ENCODE measurements around the gene ACOT2.
A peak's percentile ranks its signal among the peaks of the same experiment; 100 is the strongest.
"Not testable (repeated sequence)": the region's sequence is repeated elsewhere in the genome, so short reads cannot be mapped to it uniquely, and the experiment has no call there.

The ACOT2 gene, protein sequence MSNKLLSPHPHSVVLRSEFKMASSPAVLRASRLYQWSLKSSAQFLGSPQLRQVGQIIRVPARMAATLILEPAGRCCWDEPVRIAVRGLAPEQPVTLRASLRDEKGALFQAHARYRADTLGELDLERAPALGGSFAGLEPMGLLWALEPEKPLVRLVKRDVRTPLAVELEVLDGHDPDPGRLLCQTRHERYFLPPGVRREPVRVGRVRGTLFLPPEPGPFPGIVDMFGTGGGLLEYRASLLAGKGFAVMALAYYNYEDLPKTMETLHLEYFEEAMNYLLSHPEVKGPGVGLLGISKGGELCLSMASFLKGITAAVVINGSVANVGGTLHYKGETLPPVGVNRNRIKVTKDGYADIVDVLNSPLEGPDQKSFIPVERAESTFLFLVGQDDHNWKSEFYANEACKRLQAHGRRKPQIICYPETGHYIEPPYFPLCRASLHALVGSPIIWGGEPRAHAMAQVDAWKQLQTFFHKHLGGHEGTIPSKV

DNA sequence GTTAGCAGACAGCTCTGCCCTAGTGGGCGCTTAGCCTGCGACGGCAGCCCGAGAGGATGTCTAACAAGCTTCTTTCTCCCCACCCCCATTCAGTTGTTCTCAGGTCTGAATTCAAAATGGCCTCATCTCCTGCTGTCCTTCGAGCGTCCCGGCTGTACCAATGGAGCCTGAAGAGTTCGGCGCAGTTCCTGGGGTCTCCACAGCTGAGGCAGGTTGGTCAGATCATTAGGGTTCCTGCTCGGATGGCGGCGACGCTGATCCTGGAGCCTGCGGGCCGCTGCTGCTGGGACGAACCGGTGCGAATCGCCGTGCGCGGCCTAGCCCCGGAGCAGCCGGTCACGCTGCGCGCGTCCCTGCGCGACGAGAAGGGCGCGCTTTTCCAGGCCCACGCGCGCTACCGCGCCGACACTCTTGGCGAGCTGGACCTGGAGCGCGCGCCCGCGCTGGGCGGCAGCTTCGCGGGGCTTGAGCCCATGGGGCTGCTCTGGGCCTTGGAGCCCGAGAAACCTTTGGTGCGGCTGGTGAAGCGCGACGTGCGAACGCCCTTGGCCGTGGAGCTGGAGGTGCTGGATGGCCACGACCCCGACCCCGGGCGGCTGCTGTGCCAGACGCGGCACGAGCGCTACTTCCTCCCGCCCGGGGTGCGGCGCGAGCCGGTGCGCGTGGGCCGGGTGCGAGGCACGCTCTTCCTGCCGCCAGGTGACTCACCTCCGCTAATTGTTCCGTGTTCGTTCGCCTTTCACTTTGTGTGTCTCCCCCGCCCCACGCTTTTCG lies at the start of gene ACOT2:
Gene ACOT2, plus strand, starts transcription at position 29 of the 774 bp plus-strand sequence. Its CDS starts 28 bp downstream, at position 57.
- DNase-seq: peak in 51 of 58 donors; percentile 25 to 87 (median 64)

DNA sequence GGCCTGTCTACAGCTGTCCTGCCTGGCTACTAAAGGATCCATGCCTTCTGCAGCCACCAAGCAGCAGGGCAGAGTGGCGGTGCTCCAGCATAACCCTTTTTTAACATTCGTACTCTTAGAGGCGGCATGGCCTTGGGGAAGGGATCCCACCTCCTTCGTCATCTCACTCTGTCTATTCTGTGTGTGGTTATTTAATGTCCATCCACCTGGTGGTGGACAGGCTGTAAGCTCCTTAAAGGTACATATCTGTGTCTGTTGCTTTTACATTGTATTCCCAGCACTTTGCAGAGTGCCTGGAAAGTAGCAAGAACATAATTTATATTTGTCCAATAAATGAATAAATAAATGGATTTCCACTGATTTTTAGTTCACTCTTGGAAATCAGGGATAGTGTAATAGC lies 47.8 kb upstream of the ACOT2 start:
- no peak for DNase-seq

DNA sequence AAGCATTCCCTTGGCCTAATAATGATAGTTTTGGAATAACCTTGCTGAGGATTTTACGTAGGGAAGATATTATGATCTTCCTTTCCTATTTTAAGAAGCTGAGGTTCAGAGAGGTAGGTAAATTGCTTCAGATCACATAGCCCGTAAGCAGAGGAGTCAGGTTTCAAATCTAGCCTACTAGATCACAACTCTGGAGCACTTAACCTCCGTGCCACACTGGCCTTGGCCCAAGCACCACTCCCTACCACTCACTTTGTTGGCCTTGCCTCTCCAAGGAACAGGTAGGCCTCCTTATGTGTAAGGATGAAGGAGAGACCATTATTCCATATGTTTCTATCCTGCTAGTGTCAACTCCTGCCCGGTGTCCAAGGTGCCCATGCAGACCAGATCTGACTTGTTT lies 44.5 kb upstream of the ACOT2 start:
- no peak for DNase-seq

DNA sequence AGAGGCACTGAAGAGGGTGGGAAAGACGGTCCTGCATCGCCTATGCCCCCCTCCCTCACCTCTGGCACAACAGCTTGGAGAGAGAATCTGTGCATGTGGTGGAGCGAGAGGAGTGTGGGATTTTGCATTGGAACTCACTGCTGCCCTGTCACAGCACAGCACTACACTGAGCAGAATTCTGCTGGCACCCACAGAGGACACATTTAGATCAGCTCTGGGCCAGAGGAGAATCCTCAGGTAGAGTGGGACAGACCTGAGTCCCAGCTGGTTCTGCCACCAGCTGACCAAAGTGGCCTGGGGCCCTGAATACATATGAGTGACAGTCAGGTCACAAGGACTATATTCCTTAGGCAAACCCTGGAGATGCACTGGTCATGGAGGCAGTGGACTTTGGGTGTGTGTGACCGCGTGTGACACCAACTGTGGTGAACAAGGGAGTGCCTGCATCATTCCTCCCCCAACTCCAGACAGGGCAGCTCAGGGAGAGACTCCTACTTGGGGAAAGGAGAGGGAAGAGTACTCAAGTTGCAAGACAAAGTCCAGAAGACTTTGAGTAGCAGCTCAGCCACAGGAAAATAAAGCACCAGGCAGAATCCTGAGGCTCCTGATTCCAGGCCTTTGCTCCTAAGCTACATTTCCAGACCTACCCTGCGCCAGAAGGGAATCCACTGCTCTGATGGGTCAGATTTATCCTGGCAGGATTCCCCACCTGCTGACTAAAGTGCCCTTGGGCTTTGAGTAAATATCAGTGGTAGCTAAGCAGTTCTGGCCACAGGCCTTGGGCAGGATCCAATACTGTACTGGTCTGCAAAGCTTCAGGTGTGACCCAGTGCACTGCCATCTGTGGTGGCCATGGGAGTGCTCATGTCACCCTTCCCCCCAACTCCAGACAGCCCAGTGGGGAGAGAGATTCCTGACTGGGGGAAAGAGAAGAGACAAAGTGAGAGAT lies 42.7 kb upstream of the ACOT2 start:
- DNase-seq: no peak

DNA sequence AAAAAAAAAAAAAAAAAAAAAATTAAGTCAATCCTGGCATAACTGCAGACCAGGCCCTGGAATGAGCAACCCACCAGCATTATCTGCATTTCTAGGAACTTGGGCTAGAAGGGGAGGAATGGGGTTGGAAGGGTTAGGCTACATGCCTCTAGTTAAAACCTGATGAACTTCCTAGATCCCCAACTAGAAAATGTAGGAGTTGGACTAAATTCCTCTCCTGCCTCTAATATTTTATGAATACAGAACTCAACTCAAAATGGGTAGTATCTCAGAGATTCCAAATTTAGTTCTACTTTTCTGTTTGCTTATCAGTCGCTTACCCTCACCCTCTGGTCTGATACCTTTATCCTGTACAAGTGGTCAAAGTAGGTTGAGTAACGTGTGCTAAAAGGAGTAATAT lies 39.7 kb upstream of the ACOT2 start:
- not testable (repeated sequence) for DNase-seq

DNA sequence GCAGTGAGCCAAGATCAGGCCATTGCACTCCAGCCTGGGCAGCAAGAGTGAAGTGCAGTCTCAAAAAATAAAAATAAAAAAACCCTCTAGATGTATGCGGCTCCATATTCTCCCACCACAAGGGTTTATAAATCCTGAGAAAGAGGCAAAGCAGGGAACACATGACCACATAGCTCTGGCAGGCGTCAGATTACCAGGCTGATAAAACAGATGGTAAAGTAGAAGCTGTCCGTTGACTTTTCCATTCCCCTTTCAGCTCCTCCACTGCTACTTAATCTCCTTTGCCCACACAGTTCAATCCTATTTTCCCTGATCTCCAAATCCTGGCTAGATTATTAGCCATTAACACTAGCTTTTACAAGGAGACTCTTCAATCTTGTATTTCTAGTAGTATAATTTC lies 37.0 kb upstream of the ACOT2 start:
- DNase-seq: not testable (repeated sequence)

DNA sequence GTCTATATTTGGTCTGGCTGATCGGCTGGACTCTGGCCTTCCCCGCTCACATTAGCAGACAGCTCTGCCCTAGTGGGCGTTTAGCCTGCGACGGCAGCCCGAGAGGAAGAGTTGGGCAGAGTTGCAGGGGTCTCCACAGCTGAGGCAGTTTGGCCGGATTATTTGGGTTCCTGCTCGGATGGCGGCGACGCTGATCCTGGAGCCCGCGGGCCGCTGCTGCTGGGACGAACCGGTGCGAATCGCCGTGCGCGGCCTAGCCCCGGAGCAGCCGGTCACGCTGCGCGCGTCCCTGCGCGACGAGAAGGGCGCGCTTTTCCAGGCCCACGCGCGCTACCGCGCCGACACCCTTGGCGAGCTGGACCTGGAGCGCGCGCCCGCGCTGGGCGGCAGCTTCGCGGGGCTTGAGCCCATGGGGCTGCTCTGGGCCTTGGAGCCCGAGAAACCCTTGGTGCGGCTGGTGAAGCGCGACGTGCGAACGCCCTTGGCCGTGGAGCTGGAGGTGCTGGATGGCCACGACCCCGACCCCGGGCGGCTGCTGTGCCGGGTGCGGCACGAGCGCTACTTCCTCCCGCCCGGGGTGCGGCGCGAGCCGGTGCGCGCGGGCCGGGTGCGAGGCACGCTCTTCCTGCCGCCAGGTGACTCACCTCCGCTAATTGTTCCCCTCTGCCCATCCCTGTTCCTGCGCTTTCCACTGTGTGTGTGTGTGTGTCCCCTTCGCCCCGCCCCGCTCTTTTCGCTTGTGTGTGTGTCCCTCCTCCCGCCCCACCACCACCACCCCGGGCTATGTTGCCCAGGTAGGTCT lies 31.6 kb upstream of the ACOT2 start:
- DNase-seq: peak in 20 of 58 donors; percentile 1 to 67 (median 38)

DNA sequence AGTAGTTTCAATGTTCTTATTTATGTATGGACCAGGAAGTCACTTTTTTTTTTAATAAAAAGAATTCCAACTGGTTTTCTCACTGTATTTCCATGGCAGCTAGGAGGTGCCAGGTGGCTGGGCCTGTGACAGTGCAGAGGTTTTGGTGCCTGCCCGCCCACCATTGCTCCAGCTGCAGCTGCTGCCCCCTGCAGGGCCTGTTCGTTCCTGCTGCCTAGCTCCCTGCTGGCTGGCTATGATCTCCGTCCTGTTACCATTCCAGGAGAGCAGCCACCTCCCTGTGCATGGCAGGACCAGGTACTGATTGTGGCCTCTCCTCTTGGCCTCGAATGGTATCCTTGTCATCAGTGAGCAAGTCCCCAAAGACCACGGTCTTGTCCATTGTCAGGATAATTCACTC lies 30.0 kb upstream of the ACOT2 start:
- peak in 7 of 58 donors; percentile 2 to 19 (median 6) for DNase-seq

DNA sequence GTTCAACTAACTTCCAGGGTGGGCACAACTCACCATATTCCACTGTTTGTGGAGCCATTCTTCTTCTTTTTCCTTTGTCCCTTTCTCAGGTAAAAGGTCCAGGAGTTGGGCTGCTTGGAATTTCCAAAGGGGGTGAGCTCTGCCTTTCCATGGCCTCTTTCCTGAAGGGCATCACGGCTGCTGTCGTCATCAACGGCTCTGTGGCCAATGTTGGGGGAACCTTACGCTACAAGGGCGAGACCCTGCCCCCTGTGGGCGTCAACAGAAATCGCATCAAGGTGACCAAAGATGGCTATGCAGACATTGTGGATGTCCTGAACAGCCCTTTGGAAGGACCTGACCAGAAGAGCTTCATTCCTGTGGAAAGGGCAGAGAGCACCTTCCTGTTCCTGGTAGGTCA lies 26.1 kb upstream of the ACOT2 start:
- DNase-seq: not testable (repeated sequence)

DNA sequence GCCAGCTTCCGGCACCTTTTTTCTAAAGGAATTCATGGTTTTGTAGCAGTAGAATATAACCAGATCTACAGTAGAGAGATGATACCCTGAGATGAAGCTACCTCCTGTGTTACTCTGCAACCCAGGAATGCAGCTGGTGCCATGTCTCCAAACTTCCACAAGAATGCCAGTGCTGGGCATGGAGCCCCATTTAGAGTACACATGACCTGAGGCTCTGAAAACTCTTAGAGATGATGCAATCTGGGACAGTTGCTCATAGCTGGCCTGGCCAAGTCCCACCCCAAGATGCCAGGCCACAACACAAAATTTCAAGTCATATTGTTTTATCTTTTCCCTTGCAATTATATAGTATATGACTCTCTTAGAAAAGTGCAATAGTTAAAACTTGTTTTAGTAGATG lies 23.7 kb upstream of the ACOT2 start:
- not testable (repeated sequence) for DNase-seq

DNA sequence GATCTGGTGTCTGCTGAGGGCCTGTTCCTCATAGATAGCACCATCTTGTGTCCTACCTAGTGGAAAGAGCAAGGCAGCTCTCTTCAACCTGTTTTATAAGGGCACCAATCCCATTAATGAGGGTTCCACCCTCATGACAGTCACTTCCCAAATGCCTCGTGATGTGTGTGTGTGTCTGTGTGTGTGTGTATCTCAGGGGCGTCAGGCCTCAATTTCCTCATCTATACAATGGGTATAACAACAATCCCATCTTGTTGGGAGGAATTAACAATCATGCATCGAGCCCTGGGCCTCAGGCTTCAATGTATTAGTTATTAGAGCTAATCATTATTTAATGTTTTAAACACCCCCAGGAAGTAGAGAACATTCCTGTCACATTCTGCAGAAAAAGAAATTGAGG lies 19.9 kb upstream of the ACOT2 start:
- DNase-seq: not testable (repeated sequence)

DNA sequence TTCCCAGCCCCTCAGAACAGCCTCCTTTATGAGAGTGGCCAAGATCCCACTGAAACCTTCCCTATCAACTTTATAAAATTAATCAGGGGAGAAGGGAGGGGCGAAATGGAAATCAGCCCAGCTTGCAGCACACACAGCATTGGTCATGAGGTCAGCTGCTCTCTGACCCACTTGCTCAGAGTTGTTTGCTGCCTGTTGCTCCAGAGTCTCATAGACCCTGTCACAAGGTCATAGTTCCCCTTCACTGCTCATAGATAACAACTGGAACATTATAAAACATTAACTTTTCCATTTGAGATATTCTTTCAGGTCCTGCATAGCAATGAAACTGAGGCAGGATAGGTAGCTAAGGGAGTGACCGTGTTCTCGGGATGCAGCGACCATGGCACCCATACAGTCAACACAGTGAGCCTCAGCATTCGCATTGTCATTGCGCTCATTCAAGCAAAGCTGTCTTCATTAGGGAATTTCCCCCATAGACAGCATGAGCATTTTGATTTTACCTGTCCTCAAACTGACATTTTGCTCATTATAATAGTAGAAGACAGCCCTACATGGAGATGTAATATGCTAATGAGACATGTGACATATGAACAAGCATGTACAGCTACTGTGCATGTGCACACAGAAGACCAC lies 19.0 kb upstream of the ACOT2 start:
- DNase-seq: not testable (repeated sequence)

DNA sequence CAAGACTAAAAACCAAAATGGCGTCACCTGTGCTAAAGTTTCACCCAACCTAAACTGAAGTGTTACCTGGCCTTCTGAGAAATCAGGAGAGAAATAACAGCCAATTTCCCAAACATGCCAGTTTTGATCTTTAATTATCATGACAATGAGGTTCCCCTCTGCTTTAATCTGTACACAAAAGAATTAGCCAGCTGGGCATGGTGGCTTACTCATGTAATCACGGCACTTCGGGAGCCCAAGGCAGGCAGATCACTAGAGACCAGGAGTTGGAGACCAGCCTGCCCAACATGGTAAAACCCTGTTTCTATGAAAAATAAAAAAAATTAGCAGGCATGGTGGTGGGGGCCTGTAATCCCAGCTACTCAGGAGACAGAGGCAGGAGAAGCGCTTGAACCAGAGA lies 15.2 kb upstream of the ACOT2 start:
- DNase-seq: no peak

DNA sequence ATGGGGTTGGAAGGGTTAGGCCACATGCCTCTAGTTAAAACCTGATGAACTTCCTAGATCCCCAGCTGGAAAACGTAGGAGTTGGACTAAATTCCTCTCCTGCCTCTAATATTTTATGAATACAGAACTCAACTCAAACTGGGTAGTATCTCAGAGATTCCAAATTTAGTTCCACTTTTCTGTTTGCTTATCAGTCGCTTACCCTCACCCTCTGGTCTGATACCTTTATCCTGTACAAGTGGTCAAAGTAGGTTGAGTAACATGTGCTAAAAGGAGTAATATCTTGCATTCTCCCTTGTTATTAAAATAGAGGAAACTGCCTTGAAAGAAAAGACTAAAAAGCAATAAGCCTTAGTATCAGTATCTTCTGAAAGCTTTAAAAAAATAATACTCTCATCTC lies 11.8 kb upstream of the ACOT2 start:
- DNase-seq: not testable (repeated sequence)

DNA sequence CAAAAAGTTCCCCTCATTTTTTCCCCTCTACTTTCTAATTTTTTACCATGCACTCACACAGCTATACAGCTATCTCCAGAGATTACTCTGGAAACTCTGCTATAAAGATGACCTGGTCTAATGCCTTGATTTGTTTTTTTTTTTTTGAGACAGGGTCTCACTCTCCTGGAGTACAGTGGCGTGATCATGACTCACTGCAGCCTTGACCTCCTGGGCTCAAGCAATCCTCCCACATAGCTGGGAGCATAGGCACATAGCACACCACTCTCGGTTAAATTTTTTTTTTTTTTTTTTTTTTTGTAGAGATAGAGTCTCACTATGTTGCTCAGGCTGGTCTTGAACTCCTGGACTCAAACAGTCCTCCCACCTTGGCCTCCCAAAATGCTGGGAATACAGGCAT lies 10.8 kb upstream of the ACOT2 start:
- DNase-seq: not testable (repeated sequence)

DNA sequence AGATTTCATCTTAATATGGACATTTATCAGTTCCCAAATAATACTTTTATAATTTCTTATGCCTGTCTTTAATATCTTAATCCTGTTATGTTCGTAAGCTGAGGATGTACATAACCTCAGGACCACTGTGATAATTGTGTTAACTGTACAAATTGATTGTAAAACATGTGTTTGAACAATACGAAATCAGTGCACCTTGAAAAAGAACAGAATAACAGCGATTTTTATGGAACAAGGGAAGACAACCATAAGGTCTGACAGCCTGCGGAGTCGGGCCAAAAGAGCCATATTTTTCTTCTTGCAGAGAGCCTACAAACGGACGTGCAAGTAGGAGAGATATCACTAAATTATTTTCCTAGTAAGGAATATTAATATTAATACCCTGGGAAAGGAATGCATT lies 6.8 kb upstream of the ACOT2 start:
- not testable (repeated sequence) for DNase-seq

DNA sequence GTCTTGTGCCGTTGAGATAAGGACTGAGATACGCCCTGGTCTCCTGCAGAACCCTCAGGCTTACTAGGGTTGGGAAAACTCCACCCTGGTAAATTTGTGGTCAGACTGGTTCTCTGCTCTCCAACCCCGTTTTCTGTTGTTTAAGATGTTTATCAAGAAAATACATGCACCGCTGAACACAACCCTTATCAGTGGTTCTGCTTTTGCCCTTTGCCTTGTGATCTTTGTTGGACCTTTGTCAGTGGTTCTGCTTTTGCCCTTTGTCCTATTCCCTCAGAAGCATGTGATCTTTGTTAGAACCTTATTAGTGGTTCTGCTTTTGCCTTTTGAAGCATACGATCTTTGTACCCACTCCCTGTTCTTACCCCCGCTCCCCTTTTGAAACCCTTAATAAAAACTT lies 6.3 kb upstream of the ACOT2 start:
- not testable (repeated sequence) for DNase-seq

DNA sequence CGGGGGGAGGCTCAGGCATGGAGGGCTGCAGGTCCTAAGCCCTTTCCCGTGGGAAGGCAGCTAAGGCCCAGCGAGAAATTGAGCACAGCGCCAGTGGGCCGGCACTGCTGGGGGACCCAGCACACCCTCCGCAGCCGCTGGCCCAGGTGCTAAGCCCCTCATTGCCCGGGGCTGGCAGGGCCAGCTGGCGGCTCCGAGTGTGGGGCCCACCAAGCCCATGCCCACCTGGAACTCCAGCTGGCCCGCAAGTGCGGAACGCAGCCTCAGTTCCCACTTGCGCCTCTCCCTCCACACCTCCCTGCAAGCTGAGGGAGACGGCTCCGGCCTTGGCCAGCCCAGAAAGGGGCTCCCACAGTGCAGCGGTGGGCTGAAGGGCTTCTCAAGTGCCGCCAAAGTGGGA lies 2.6 kb upstream of the ACOT2 start:
- not testable (repeated sequence) for DNase-seq

DNA sequence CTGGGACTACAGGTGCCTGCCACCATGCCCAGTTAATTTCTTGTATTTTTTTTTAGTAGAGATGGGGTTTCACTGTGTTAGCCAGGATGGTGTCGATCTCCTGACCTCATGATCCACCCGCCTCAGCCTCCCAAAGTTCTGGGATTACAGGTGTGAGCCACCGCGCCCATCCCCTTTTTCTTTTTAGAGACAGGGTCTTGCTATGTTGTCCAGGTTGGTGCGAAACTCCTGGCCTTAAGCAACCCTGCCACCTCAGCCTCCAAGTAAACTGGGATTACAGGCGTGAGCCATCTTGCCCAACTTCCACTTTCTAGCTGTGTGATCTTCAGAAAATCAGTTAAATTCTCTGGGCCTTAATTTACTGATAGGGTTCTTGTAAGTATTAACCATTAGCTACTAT lies 2.1 kb upstream of the ACOT2 start:
- DNase-seq: not testable (repeated sequence)

DNA sequence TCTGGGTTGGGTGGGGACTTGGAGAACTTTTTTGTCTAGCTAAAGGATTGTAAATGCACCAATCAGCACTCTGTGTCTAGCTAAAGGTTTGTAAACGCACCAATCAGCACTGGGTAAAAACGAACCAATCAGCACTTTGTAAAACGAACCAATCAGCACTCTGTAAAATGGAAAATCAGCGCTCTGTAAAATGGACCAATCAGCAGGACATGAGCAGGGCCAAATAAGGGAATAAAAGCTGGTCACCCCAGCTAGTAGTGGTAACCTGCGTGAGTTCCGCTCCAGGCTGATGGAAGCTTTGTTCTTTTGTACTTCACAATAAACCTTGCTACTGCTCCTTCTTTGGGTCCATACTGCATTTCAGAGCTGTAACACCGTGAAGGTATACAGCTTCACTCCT lies 1.7 kb upstream of the ACOT2 start:
- no peak for DNase-seq

Measured in anterior cingulate cortex (tissue), 58 donors.